PC-3 (cell line): ENCODE measurements around the gene SLC1A3. TPM values are rescaled to one million over a fixed set of nuclear protein-coding genes. Genes with fewer than 3 reads are reported as not detected.
A peak's percentile ranks its signal among the peaks of the same experiment; 100 is the strongest.

Experiments
- ATAC-seq: fragments of 200-7000 bp; cut with Tn5 transposase; 2 replicates; pipeline ENCODE4 v1.9.1; 2020; ENCODE audit warnings: mild to moderate bottlenecking, moderate library complexity
- BruUV-seq: library from RNA; stranded (reverse); fragments of 400-500 nt; replicated peaks from 2 replicates; lab custom pipeline; 2021; lab: Mats Ljungman, UMichigan
- CTCF ChIA-PET: fragments of 300-600 bp; sonication (Branson Sonifier 250); formaldehyde crosslinking; loops from one replicate; lab custom pipeline; 2022; ENCODE audit warnings: antibody characterized with exemption; lab: Charles Lee
- POLR2A ChIA-PET: fragments of 300-600 bp; sonication (Branson Sonifier 250); formaldehyde crosslinking; loops from one replicate; lab custom pipeline; 2022; ENCODE audit warnings: antibody characterized with exemption; ENCODE audit not compliant: unreplicated experiment; lab: Charles Lee
- DNase-seq: peaks from one replicate; pipeline ENCODE4 v3.0.0-alpha.2; 2015
- H2AFZ ChIP-seq: fragments of 300-600 bp; sonication (generic); 2 replicates; pipeline ENCODE4 v1.6.0; 2016; ENCODE audit warnings: antibody characterized with exemption, low read length
- H3F3A ChIP-seq: fragments of 300-600 bp; sonication (generic); one replicate; pipeline ENCODE4 v1.6.0; 2017; ENCODE audit warnings: antibody characterized with exemption, low read length, control low read depth, mild to moderate bottlenecking; ENCODE audit not compliant: unreplicated experiment
- H3K27ac ChIP-seq: fragments of 300-600 bp; sonication (generic); 2 replicates; pipeline ENCODE4 v1.5.1; 2016; ENCODE audit warnings: mild to moderate bottlenecking, low read length
- H3K27me3 ChIP-seq: fragments of 300-600 bp; sonication (generic); 2 replicates; pipeline ENCODE4 v1.6.1; 2016; ENCODE audit warnings: low read length, mixed read lengths
- H3K36me3 ChIP-seq: fragments of 300-600 bp; sonication (generic); 2 replicates; pipeline ENCODE4 v1.6.1; 2016; ENCODE audit warnings: low read depth, mixed run types, low read length, mixed read lengths
- H3K4me1 ChIP-seq: fragments of 300-600 bp; sonication (generic); 2 replicates; pipeline ENCODE4 v1.5.1; 2016; ENCODE audit warnings: low read length; ENCODE audit not compliant: insufficient read depth
- H3K4me2 ChIP-seq: fragments of 300-600 bp; sonication (generic); 2 replicates; pipeline ENCODE4 v1.6.0; 2016; ENCODE audit warnings: low read length
- H3K4me3 ChIP-seq: fragments of 300-600 bp; sonication (generic); 2 replicates; pipeline ENCODE4 v1.5.1; 2016; ENCODE audit warnings: mild to moderate bottlenecking, low read length, mixed read lengths
- H3K79me2 ChIP-seq: fragments of 300-600 bp; sonication (generic); 2 replicates; pipeline ENCODE4 v1.6.1; 2017; ENCODE audit warnings: low read length, mixed read lengths
- H3K9ac ChIP-seq: fragments of 300-600 bp; sonication (generic); 2 replicates; pipeline ENCODE4 v1.6.0; 2016; ENCODE audit warnings: mild to moderate bottlenecking, low read length
- H3K9me2 ChIP-seq: fragments of 300-600 bp; sonication (generic); replicated peaks from 2 replicates; pipeline ENCODE4 v1.6.1; 2016; ENCODE audit warnings: mixed run types, low read length, mixed read lengths
- H3K9me3 ChIP-seq: fragments of 300-600 bp; sonication (generic); 2 replicates; pipeline ENCODE4 v1.6.1; 2016; ENCODE audit warnings: low read length, mixed read lengths
- H4K20me1 ChIP-seq: fragments of 300-600 bp; sonication (generic); 2 replicates; pipeline ENCODE4 v1.6.1; 2016; ENCODE audit warnings: low read length, mixed read lengths
- EZH2 ChIP-seq: fragments of 300-600 bp; sonication (generic); IDR thresholded peaks from one replicate; pipeline ENCODE4 v1.6.1; 2017; ENCODE audit warnings: antibody characterized with exemption, mild to moderate bottlenecking, low read length; ENCODE audit not compliant: unreplicated experiment
- EZH2phosphoT487 ChIP-seq: fragments of 300-600 bp; sonication (generic); IDR thresholded peaks from 2 replicates; pipeline ENCODE4 v1.6.1; 2018; ENCODE audit warnings: mild to moderate bottlenecking, antibody characterized with exemption, low read length, borderline replicate concordance
- intact Hi-C: fragments of 100-400 bp; cut with micrococcal nuclease; formaldehyde crosslinking; loops from 2 replicates; pipeline ENCODE4 v1.9.0; 2023
- total RNA-seq: library from RNA; depleted of rRNA; stranded (reverse); fragments of >200 nt; gene quantifications from 2 replicates; pipeline ENCODE4 v1.2.3, GENCODE V29; 2014
- TF ChIP-seq, protein P1 (sequence below): fragments of 300-600 bp; sonication (generic); conservative IDR thresholded peaks from 2 replicates; pipeline ENCODE4 v1.5.1; 2017; ENCODE audit warnings: antibody characterized with exemption, low read depth, mild to moderate bottlenecking, low read length

The SLC1A3 gene
- total RNA-seq, 1 experiment from 2014 or later = 24.7 TPM

DNA sequence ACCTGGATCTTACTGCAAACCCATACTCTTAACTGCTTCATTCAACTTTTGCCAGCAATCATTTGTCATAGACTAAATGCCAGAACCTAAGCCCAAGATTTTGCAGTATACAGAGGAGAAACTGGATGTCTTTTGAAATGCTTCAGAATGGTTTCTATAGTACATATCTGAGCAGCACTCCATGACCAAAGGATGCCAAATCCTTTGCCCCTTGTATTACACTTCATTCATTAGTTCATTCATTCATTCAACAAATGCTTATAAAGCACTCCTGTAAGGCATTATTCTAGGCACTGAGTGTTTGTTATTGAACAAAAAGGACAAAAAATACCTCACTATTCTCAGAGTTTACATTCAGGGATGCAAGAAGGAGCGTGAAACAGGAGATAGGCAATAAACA is 119.9 kb downstream of the SLC1A3 start:
- no peaks in the 10 kb centered on the region for H4K20me1 ChIP-seq
- CTCF ChIA-PET = no interaction called here
- no peaks in the 10 kb centered on the region for H3F3A ChIP-seq
- H3K27me3 ChIP-seq = no peaks in the 10 kb centered on the region
- H3K27ac ChIP-seq = no peak overlapping the region
- DNase-seq = no peak
- H3K9me3 ChIP-seq = no peaks in the 10 kb centered on the region
- no peaks in the 10 kb centered on the region for H3K9me2 ChIP-seq
- intact Hi-C loops = no loop called here
- TF ChIP-seq, protein P1, sequence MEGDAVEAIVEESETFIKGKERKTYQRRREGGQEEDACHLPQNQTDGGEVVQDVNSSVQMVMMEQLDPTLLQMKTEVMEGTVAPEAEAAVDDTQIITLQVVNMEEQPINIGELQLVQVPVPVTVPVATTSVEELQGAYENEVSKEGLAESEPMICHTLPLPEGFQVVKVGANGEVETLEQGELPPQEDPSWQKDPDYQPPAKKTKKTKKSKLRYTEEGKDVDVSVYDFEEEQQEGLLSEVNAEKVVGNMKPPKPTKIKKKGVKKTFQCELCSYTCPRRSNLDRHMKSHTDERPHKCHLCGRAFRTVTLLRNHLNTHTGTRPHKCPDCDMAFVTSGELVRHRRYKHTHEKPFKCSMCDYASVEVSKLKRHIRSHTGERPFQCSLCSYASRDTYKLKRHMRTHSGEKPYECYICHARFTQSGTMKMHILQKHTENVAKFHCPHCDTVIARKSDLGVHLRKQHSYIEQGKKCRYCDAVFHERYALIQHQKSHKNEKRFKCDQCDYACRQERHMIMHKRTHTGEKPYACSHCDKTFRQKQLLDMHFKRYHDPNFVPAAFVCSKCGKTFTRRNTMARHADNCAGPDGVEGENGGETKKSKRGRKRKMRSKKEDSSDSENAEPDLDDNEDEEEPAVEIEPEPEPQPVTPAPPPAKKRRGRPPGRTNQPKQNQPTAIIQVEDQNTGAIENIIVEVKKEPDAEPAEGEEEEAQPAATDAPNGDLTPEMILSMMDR = no peak
- TF ChIP-seq EZH2 (no peak), EZH2phosphoT487 (no peak)
- ATAC-seq = no peak
- no TSS peak for BruUV-seq
- no peaks in the 10 kb centered on the region for H3K79me2 ChIP-seq
- H3K9ac ChIP-seq = no peak overlapping the region
- POLR2A ChIA-PET = no interaction called here
- no peak overlapping the region for H3K4me3 ChIP-seq
- H3K36me3 ChIP-seq = no peaks in the 10 kb centered on the region
- H2AFZ ChIP-seq = no peak overlapping the region
- no peaks in the 10 kb centered on the region for H3K4me1 ChIP-seq
- no peak overlapping the region for H3K4me2 ChIP-seq

DNA sequence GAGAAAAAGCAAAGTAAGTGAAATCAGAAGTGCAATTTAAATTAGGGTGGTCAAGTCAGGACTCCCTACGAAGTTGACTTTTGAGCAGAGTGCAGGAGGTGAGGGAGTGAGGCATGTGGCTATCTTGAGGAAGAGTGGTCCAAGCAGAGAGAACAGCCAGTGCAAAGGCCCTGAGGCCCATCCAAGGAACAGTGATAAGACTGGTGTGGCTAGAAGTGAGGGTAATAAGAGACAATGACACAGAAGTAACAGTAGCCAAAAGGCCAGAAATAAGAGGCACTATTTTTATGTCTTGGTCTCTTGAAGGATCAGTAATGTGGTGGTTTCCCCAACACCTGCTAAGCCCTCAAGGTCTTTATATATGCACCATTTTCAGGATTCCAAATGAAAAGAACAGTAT is 120.4 kb downstream of the SLC1A3 start:
- H3K4me2 ChIP-seq = no peak overlapping the region
- intact Hi-C loops = no loop called here
- no peak overlapping the region for H3K27ac ChIP-seq
- H3K9me2 ChIP-seq = no peaks in the 10 kb centered on the region
- TF ChIP-seq EZH2 = no peak
- TF ChIP-seq EZH2phosphoT487 = no peak
- TF ChIP-seq, protein P1 = no peak
- ChIA-PET POLR2A (no interaction called here), CTCF (no interaction called here)
- ATAC-seq = no peak
- H3K79me2 ChIP-seq = no peaks in the 10 kb centered on the region
- DNase-seq = no peak
- no peak overlapping the region for H2AFZ ChIP-seq
- H3K4me1 ChIP-seq = no peaks in the 10 kb centered on the region
- BruUV-seq = no TSS peak
- no peak overlapping the region for H3K9ac ChIP-seq
- no peaks in the 10 kb centered on the region for H3K27me3 ChIP-seq
- no peak overlapping the region for H3K4me3 ChIP-seq
- H3F3A ChIP-seq = no peaks in the 10 kb centered on the region
- no peaks in the 10 kb centered on the region for H3K9me3 ChIP-seq
- H4K20me1 ChIP-seq = no peaks in the 10 kb centered on the region
- H3K36me3 ChIP-seq = no peaks in the 10 kb centered on the region

DNA sequence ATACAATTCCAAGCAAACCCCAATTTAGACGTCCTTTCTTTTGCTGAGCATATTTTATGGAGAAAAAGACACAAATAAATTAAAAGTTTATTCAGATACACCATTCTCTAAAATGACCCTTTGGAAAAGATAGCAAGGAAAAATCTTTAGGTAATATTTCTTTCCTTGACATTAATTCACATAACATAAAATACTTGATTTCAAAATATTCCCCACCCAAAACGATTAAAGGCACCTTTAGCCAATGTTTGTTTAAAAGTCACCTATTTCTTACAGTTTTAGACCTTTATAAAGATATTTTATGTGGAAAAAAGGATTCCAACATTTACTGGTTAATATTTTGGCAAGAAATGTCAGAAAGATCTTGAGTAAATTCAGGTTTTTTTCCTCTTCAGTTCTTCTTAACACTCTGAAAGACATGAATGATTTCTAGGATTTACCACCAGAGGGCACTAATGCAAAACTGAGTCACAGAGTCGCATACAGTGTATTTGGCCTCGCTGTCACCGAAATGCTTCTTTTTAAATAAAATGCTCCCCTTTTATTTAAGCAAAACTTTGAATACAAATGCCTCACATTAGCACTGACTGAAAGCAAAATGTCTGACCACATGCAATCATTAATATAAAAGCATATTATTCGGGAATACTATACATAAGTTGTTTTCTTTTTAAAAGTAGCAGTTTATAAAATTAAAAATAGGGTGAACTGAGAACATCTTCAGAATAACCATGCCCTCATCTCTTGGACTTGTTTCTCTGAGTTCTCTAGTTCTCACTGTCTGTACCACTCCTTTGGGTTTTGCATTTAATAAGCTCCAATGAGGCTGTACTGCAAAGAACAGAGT is 122.5 kb downstream of the SLC1A3 start:
- CTCF ChIA-PET = no interaction called here
- TF ChIP-seq EZH2 = no peak
- no peak for TF ChIP-seq EZH2phosphoT487
- TF ChIP-seq, protein P1 = peak; percentile 83
- no peak overlapping the region for H3K27ac ChIP-seq
- no peaks in the 10 kb centered on the region for H4K20me1 ChIP-seq
- ATAC-seq (peak; percentile 91), DNase-seq (peak; percentile 86)
- H3K4me2 ChIP-seq = peak overlapping the region; percentile 23
- no peaks in the 10 kb centered on the region for H3K27me3 ChIP-seq
- intact Hi-C loops = no loop called here
- no peaks in the 10 kb centered on the region for H3K9me2 ChIP-seq
- no peaks in the 10 kb centered on the region for H3K79me2 ChIP-seq
- H3K36me3 ChIP-seq = no peaks in the 10 kb centered on the region
- no peaks in the 10 kb centered on the region for H3F3A ChIP-seq
- peak overlapping the region; percentile 22; the same call in 1 of the 2 replicates for H2AFZ ChIP-seq
- H3K9me3 ChIP-seq = no peaks in the 10 kb centered on the region
- POLR2A ChIA-PET = no interaction called here
- no peak overlapping the region for H3K4me3 ChIP-seq
- no peaks in the 10 kb centered on the region for H3K4me1 ChIP-seq
- H3K9ac ChIP-seq = no peak overlapping the region
- BruUV-seq = no TSS peak
